Measurements from ENCODE around the gene ANAPC15.

Gene ANAPC15

DNA sequence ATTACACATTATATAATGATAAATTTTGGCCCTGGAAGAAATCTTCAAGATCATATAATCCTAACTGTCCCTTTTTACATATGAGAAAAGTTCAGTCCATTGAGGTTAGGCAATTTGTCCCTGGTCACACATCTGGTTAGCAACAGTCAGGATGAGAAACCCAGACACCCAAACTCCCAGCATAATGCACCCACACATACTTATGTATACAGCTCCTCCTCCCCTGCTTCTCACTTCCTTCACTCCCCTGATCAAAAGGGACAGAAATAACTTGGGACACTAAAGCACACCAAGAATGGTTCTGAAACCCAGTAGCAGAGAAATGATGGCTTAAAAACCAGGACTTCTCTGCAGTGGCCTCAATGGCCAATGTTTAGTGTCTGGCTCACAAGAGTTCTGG is 43.3 kb downstream of the ANAPC15 start:
- peak; percentile 35 for DNase-seq (ENCODE audit: extremely low spot score)
- no peak for TF ChIP-seq CTCF (IDR thresholded peaks at IDR 0.05; ENCODE audit: control extremely low read depth, extremely low read depth, low read depth, missing control alignments)
- POLR2A ChIA-PET: interaction anchor here (0.5 to 1.3 kb wide), 3 partner anchors 28 to 221 kb away, joined by 3 read pairs; no protein-coding TSS in a partner anchor
- CTCF ChIA-PET: interaction anchor here (0.7 to 3.8 kb wide), 11 partner anchors 8 to 345 kb away, joined by 3 to 21 read pairs (median 4); no protein-coding TSS in a partner anchor

DNA sequence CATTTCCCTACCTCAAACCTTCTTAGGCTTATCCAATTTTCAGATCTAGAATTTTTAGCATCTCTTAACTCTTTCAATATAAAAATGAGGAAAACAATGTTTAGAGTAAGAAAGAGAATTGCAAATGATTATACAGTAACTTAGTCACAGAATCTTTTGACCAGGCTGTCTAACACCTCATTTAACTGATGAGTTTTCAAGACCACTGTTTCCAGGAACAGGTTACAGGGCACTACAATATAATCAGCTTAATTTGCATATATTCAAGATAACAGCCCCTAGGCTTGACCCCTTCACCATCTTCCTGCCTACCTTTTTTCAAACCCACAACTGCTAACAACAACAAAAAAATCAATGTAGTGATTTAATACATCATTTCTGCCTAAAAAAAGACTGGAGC is 44.8 kb downstream of the ANAPC15 start:
- CTCF ChIA-PET: interaction anchor here (0.8 to 3.8 kb wide), 11 partner anchors 9 to 364 kb away, joined by 3 to 21 read pairs (median 7); no protein-coding TSS in a partner anchor
- POLR2A ChIA-PET: no interaction called here
- DNase-seq (ENCODE audit: extremely low spot score): no peak
- TF ChIP-seq CTCF (IDR thresholded peaks at IDR 0.05; ENCODE audit: control extremely low read depth, extremely low read depth, low read depth, missing control alignments): no peak

DNA sequence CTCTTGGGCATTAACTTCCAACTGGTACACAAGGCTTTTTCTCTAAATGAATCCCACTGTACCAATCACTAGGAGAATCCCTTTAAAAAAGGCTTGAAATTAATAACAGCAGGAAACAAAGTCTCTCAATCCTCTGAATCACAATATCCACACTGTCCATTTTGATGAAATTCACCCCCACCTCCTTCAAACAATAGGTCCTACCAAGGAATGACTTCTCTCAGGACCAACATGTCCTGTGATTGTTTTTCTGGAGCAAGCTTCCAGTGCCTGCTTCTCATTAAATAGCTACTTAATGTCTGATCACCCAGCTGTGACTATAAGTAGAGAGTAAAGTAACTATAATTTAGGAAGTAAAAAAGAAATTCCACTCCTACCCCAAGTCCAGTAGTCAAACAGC is 45.2 kb downstream of the ANAPC15 start:
- ChIA-PET CTCF (interaction anchor here (0.8 to 3.8 kb wide), 10 partner anchors 9 to 364 kb away, joined by 3 to 21 read pairs (median 7); no protein-coding TSS in a partner anchor), POLR2A (no interaction called here)
- no peak for DNase-seq (ENCODE audit: extremely low spot score)
- no peak for TF ChIP-seq CTCF (IDR thresholded peaks at IDR 0.05; ENCODE audit: control extremely low read depth, extremely low read depth, low read depth, missing control alignments)

DNA sequence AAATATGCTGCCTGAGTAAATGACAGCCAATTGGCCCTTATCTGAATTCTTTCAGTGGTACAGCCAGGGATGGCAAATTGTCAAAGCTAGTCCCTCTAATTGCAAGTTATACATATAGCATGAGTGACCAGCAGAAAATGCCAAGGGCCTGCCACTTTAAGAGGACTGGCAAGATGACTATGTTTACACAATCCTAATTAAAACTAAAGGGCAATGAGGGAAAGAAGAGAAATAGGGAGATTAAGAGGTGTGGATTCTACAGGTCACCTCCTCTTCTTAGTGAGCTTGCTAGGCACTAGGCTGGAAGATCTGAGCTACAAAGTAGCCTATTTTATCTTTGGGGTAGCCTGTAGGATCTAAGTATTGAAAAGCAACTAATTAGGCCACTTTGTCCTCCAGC is 45.6 kb downstream of the ANAPC15 start:
- no peak for DNase-seq (ENCODE audit: extremely low spot score)
- ChIA-PET CTCF (interaction anchor here (1.0 to 3.8 kb wide), 9 partner anchors 12 to 364 kb away, joined by 3 to 21 read pairs (median 4); no protein-coding TSS in a partner anchor), POLR2A (no interaction called here)
- no peak for TF ChIP-seq CTCF (IDR thresholded peaks at IDR 0.05; ENCODE audit: control extremely low read depth, extremely low read depth, low read depth, missing control alignments)

- ChIA-PET POLR2A (no interaction called here), CTCF (interaction anchor here (1.1 to 6.2 kb wide), 9 partner anchors 8 to 83 kb away, joined by 3 to 23 read pairs (median 5); no protein-coding TSS in a partner anchor)
- TF ChIP-seq CTCF (IDR thresholded peaks at IDR 0.05; ENCODE audit: control extremely low read depth, extremely low read depth, low read depth, missing control alignments): no peak
- DNase-seq (ENCODE audit: extremely low spot score): peak; percentile 38
Observed at GRCh38 chr11:72061739-72062396, 50.6 kb downstream of the ANAPC15 start.

Data from GM10248 (cell line).